HG02885 (cell line): ENCODE results near the gene PLAAT2.
"Not testable (repeated sequence)": the region's sequence is repeated elsewhere in the genome, so short reads cannot be mapped to it uniquely, and the experiment has no call there.

Experiments used
- ATAC-seq: cut with Tn5 transposase; IDR thresholded peaks from one replicate; pipeline ENCODE4 v1.9.1; 2021; ENCODE audit warnings: mild to moderate bottlenecking; ENCODE audit not compliant: unreplicated experiment, poor library complexity

The PLAAT2 gene

DNA sequence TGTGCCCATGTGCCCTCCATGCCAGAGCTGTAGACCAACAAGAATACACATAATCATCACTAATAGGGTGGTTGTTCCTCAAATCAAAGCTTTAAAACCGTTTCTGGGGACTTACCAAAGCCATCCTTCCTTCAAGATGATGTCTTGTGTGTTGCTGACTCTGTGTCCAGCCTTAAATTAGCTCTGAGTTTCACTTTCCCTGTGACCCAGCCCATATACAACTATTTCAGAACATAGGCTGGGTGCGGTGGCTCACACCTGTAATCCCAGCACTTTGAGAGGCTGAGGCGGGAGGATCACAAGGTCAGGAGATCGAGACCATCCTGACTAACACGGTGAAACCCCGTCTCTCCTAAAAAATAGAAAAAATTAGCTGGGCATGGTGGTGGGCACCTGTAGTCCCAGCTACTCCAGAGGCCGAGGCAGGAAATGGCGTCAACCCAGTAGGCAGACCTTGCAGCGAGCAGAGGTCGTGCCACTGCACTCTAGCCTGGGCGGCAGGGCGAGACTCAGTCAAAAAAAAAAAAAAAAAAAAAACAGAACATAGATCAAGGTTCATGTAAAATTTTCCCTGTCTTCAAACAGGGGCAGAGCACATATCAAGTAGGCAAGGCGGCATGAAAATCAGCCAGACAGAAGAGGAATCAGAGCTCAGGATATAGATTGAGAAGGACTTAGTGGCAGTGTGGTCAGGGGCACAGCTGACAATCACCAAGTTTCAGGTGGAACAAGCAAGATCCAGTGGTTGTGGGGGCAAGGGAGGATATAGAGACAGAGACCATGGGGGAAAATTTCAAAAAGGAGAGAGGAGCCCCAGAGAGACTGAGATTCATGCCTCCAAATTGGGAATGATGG is at the start of gene PLAAT2:
PLAAT2 (minus strand) TSS at position 179 of the 855 bp plus-strand sequence; CDS start at position 124, 55 bp downstream.
- no peak for ATAC-seq

DNA sequence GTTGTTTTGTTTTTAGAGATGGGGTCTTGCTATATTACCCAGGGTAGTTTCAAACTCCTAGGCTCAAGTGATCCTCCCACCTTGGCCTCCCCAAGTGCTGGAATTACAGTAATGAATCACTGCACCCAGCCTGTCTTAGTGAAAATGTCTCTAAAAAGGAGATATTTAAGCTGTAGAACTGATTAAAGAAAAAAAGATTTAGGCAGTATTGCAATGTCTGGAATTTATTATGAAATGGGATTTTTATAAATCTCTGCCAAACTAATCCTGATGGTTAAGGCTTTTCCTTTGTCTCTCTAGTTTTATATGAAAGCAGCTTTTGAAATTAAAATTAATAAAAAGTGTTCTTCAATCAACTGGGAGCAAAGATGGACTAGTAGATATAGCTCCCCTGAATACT is 49.0 kb upstream of the PLAAT2 start:
- no peak for ATAC-seq

DNA sequence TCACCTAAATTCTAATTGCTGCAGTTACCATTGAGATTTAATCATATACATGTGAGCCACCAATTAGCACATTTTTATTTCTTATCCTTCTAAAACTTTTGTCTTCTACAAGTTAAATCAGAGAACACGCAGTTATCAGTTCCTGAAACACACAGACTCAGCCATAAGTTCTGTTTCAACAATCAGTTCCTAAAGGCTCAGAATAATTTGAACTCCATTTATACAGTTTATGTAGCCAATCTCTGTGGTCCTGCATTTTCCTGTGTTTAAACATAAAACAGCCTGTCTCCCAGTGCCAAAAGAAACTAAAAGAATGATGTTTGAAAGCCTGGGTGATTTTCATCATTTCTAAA is 48.2 kb upstream of the PLAAT2 start:
- no peak for ATAC-seq

DNA sequence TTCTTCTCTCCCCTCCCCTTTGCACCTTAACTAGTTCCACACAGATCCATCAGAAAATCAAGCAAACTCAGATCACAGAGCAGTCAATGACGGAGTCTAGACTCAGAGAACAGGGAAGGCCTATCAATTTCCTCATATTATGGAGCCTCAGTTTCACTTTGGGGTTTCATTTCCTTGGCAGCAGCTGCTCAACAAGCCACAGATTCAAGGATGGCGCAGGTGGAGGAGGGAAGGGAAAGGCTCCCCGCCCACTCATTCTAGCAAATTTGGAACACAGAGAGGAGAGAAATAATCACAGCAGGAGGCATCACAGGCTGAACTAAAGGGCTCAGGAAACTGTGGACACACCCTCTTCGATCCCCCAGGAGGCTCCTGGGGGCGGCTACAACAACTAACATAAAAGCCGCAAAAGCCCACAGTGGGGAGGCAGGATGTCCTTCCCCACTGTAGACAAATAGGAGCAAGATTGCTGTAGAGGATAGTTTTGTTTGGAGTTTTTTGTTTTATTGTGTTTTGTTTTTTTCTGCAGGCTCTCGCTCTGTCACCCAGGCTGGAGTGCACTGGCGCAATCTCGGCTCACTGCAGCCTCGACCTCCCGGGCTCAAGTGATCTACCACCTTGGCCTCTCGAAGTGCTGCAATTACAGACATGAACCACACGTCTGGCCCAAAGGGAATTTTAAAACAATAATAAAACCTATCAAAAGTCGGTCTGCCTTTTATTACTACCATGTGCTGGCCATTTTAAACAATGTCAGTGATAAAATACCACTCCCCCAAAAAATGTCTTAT is 47.6 kb upstream of the PLAAT2 start:
- no peak for ATAC-seq

DNA sequence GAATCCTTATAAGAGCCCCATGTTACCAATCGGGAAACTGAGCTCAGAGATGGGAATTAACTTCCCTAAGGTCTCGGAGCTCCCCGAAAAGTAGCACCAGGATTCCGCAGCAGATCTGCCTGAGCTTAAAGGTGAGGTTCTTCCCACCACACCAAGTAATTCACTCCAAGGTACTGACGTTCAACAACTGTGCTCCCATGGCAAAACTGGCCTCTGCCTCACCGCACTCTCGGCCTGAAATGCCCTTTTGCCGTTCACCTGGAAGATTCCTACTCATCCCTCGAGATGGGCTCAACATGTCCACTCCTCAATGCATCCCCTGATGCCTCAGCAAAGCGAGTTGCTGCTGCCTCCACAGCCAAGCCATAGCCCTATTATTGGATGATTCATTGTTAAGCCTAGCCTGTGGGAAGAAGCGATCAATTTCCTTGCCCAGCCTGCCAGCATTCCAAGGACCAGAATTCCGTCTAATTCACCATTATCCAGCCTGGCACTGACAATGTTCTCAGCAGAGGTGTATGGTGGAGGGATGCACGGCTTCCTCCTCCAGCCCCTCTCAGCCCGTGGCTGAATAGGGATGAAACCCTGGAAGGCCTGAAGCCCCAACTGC is 46.9 kb upstream of the PLAAT2 start:
- no peak for ATAC-seq

DNA sequence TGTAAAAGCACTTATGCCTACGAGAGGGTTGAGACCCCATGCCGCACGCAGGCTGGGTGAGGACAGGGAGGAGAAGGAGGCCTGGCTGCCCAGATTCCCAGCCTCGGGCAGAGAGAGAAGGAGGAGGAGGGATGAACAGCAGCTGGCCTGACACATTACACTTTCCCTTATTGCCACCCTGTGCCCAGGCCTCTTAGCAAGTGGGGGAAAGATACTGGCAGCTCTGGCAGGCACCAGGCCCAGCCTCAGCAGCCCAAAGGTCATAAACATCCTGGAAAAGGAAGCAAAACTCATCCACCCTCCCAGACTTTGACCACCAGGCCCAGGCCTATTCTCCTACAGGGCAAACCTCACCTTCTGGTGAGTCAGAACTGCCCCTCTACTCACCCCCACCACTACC is 46.4 kb upstream of the PLAAT2 start:
- no peak for ATAC-seq

DNA sequence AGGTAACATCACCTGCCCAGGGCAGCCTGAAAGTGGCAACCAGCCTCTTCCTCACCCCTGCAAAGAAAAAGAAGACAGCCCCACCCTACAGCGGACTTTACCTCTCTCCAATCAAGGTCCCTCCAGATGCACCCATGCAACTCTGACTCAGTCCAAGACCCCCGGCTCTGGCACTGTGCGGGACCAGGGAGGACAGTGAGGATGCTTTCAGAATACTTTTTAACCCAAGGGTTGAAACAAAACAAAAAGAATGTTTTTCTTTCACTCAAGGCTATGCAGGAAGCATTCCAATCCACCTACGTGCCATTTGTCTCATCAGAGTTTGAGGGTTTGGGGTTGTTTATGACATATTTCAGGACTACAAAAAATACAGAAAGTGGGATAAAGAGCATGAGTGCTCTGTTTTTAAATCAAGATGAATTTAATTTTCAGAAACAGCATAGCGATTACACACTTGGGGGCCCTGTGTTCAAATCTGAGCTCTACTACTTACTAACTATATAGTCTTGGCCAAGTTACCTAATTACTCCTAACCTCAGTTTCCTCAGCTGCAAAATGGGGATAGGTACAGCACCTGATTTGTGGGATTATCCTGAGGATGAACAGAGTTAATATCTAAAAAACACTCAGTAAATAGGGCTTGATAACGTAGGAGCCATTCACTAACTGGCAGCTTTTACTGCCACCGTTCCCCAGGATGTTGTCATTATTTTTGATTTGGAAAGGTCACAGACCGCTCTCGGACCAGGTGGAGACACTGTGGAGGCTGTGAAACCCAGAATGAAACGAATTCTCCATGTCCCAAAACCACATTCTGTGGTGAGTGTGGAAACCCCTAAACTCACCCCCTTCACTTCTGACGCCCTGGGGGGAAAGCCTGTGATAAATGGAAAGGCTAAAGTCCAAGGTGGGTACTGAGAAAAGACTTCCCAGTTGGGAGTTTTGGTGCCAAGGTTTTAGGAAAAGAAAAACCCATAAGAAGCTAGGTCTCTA is 45.5 kb upstream of the PLAAT2 start:
- ATAC-seq, result no peak

DNA sequence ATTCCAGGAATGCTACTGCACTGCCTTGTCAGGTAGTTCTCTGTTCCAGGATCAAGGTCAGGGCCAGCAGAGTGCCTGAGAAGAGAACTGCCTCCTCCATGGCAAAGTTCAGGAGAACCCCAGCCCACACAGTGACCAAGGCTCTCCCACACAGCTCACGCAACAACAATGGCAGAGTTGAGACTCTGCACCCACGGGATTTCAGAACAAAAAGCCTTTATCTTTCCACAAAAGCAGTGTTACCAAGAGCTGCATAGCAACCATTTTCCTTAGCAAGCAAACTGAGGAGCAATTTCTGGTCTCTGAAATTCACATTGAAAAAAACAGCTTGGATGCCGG is 40.0 kb upstream of the PLAAT2 start:
- no peak for ATAC-seq

DNA sequence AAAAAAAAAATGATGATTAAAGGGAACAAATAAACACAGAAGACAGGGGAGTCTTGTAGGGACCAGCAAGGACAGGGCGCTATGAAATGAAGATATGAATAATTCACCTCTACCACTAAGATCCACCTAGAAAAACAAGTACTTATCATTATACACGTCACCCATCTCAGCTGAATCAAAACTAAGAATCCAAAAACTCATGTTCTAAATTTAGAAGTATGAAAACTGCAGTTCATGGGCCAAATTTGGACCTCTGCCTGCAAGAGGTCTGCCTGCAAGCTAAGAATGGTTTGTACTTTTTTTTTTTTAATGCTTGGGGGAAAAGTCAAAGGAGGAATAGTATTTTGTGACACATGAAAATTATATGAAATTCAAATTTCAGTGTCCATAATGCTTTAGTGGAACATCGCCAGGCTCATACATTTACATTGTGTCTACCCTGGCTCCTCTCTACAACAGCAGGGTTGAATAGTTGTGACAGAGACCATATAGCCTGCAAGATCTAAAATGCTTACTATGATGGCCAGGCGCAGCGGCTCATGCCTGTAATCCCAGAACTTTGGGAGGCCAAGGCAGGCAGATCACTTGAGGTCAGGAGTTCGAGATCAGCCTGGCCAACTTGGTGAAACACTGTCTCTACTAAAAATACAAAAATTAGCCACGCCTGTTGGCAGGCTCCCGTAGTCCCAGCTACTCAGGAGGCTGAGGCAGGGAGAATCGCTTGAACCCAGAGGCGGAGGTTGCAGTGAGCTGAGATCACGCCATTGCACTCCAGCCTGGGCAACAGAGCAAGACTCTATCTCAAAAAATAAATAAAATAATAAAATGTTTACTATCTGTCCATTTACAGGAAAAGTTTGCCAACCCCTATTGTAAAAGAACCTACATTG is 39.4 kb upstream of the PLAAT2 start:
- not testable (repeated sequence) for ATAC-seq

DNA sequence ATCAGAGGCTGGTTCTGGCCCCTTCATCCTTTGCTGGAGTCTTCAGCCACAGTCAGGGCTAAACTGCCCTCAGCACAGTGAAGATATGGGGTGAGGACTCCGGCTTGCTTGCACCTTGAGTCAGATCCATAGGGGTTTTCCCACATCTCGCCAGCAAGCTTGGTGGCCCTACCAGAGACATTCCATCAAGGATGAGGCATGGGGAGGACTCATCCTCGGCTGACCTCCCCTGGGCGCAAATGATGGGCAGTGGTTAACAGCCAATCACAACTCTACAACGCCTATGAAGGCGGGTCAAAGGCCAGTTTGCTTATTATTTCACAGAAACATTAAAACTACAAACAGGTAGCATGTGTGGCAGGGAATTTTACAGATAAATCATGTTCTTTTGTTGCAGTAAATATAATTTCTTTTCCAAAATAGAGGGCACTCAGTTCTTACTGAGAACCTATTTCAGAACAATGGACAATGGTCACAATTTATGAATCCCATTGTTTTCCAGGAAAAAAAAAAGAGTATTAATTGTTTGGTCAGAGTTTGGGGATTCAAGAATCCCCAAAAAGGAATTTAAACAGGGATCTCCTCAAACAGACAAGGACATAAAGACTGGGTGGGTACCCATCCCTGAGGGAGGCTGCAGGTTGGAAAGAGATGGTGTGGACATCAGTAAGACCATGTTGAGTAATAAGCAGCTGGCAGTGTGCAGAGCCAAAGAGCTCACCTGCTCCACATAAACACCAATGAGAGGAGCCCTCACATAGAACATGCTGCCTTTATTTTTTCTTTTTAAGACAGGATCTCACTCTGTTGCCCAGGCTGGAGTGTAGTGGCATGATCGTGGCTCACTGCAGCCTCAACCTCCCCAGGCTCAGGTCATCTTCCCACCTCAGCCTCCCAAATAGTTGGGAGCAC is 36.3 kb upstream of the PLAAT2 start:
- no peak for ATAC-seq

DNA sequence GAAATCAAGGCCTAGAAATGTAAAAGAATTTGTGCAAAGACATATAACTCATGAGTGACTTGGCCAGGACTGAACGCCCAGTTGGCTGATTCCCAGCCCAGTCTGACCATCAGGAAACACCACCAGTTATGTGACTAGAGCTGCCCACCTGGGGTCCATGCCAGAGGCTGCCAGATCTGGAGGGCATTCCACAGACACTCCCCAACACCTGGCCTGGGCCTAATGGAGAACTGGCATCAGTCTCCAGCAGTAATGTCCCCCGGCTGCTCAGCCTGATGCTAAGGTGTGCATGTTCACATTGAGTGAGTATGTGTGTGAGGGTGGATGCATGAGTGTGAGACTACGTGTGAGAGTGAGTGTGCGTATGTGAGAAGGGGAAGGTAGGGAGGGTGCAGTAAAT is 35.4 kb upstream of the PLAAT2 start:
- no peak for ATAC-seq

DNA sequence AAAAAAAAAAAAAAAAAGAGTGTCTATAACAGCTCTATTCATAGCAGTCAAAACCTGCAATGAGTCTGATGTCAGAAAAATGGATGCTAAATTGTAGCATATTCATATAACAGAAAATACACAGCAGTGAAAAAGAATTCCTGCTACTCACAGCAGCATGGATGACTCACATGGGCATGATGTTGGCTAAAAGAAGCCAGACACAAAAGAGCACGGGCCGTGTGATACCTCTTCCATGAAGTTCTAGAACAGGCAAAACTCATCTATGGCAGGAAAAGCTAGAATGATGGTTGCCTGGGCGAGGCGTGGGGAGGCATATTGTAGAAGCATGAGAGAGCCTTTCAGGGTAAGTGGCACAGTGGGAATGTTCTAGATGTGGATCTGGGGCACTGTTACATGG is 32.1 kb upstream of the PLAAT2 start:
- no peak for ATAC-seq

DNA sequence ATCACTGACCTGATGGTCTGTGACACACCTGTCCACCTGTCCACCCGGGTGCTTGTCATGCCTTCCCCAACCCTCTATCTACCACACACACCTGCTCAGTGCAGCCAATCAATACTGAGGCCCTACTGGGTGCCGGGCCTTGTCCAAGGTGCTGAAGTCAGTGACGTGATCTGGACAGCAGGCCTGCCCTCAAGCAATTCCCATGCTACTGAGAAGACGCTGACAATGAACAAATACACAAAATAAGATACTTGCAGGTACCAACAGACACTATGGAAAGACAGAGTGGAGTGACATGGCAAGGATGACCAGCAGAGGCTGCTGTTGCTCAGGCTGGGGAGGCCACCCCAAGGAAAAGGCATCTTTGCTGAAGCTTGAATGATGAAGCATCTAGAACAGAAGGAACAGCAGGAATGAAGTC is 29.8 kb upstream of the PLAAT2 start:
- no peak for ATAC-seq

DNA sequence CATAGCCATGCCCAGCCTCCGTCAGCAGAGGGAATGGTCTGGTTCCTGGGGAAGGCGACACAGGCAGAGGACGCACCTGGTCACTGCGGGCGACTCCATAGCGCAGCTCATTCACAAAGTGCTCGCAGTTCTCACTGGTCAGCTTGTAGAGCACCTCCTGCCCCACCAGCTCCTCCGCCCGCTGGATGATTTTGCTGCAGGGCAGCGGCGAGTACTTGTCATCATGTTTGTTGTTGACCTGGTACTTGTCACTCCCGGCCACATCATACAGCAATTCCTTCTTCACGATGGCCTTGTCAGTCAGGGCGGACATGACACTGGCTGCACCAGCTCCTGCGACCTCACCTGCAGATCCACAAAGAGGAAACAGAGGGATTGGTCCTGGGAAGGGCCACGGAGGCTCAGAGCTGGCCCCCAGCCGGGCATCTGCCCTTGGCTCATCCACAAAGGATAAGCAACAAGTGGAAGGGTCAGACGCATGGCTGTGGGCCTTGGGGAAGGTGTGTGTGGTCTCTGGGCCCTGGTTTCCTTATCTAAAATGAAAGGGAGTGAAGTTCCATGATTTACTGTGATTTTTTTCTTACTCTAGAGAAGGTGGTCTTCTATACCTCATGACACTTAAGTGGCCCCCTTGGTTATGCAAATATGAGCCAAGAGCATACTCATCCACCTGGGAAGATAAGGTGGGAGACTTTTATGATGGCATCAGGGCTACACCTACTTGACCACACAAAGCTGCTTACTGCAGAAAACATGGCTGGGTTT is 27.0 kb upstream of the PLAAT2 start:
- no peak for ATAC-seq

DNA sequence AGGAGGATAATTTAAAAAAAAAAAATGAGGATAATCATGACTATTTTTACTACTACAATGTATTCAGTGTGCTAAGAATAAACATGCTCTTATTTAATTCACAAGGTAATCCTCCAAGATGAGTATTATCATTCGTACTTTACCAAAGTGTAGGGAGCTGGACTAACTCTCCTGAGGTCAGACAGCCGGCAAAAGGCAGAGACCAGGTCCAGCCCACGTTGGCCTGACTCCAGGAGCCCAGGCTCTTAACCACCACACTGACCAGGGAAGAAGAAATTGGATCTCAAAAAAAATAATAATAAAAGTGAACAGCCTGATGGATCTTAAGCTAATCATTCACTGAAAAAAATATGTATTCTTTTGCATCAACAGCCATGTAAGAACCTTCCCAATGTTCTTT is 25.8 kb upstream of the PLAAT2 start:
- no peak for ATAC-seq

DNA sequence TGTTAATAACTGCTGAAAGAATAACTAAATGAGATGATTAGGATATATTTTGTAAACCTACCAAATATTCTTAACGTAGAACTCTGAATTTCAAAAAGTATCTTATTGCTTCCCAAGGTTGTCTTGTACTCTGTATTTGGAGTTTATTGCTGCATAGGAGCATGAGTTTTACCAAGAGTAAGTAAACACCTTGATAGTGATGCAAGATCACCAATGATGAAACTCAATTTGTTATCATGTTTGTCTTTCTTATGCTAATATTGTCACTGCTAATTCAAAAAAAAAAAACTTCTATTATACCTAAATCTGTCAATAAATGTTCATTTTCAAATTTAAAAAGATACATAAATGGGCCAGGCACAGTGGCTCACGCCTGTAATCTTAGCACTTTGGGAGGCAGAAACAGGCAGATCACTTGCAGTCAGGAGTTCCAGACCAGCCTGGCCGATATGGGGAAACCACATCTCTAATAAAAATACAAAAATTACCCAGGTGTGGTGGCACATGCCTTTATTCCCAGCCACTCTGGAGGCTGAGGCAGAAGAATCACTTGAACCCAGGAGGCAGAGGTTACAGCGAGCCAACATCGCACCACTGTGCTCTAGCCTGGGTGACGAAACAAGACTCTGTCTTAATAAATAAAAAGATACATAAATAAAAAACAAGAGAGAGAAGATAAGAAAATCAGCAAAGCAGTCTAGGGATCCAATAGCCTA is 23.4 kb upstream of the PLAAT2 start:
- ATAC-seq, result no peak

DNA sequence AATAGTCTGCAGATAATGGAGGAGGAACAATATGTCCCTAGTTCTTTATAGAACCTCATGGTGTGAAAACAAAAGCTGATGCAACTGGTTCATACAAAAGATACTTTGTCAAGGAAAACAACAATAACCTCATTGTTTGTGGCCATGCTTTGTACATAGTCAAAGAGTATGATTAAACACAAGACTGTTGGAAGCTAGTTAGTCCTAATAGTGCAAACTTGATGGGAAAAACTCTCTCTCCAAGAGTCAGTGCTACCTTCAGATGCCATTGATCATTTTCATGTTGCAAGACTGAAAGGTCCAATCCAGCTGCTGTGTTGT is 20.1 kb upstream of the PLAAT2 start:
- no peak for ATAC-seq
